GM18511 (cell line): Measurements from ENCODE around the gene SH3RF1.

ENCODE experiments used
- ATAC-seq: cut with Tn5 transposase; IDR thresholded peaks from one replicate; pipeline ENCODE4 v1.9.1; 2021; ENCODE audit warnings: mild to moderate bottlenecking, moderate library complexity; ENCODE audit not compliant: unreplicated experiment

Gene SH3RF1

GRCh38 chr4:169139021-169139420 lies 131.7 kb downstream of the SH3RF1 start:
- ATAC-seq, result no peak

GRCh38 chr4:169137558-169137920 lies 133.2 kb downstream of the SH3RF1 start:
- no peak for ATAC-seq

- ATAC-seq, result no peak
These were observed 133.8 kb downstream of the SH3RF1 start for GRCh38 chr4:169136796-169137557.

GRCh38 chr4:169136330-169136729 lies 134.4 kb downstream of the SH3RF1 start:
- no peak for ATAC-seq

GRCh38 chr4:169135776-169136175 lies 135.0 kb downstream of the SH3RF1 start:
- no peak for ATAC-seq

- no peak for ATAC-seq
These were observed 136.8 kb downstream of the SH3RF1 start for GRCh38 chr4:169133932-169134331.

- ATAC-seq, result no peak
These were observed 138.0 kb downstream of the SH3RF1 start for GRCh38 chr4:169132561-169133305.

- ATAC-seq, result no peak
These were observed 139.1 kb downstream of the SH3RF1 start for GRCh38 chr4:169131556-169132208.

GRCh38 chr4:169128902-169129301 lies 141.9 kb downstream of the SH3RF1 start:
- no peak for ATAC-seq

GRCh38 chr4:169127314-169127713 lies 143.4 kb downstream of the SH3RF1 start:
- no peak for ATAC-seq

- no peak for ATAC-seq
These were observed 146.1 kb downstream of the SH3RF1 start for GRCh38 chr4:169124661-169125060.

GRCh38 chr4:169122422-169122821 lies 148.3 kb downstream of the SH3RF1 start:
- no peak for ATAC-seq

GRCh38 chr4:169121861-169122382 lies 148.8 kb downstream of the SH3RF1 start:
- no peak for ATAC-seq

GRCh38 chr4:169120624-169121023 lies 150.1 kb downstream of the SH3RF1 start:
- ATAC-seq, result no peak

GRCh38 chr4:169119536-169119935 lies 151.2 kb downstream of the SH3RF1 start:
- no peak for ATAC-seq

GRCh38 chr4:169117591-169118081 lies 153.1 kb downstream of the SH3RF1 start:
- ATAC-seq, result no peak

GRCh38 chr4:169116270-169116901 lies 154.4 kb downstream of the SH3RF1 start:
- no peak for ATAC-seq

- ATAC-seq, result peak; percentile 51
These were observed 154.9 kb downstream of the SH3RF1 start for GRCh38 chr4:169115897-169116254.

GRCh38 chr4:169115144-169115896 lies 155.4 kb downstream of the SH3RF1 start:
- ATAC-seq, result no peak

- ATAC-seq, result no peak
These were observed 156.3 kb downstream of the SH3RF1 start for GRCh38 chr4:169114341-169114974.
